GM12878 (cell line): ENCODE results near the gene OSBPL5. TPM values are rescaled to one million over a fixed set of nuclear protein-coding genes. Genes with fewer than 3 reads are reported as not detected.
A peak's percentile ranks its signal among the peaks of the same experiment; 100 is the strongest.

ENCODE experiments used
- ATAC-seq: fragments of 200-7000 bp; cut with Tn5 transposase; 3 replicates; pipeline ENCODE4 v1.9.1; 2020; ENCODE audit warnings: mild to moderate bottlenecking, moderate library complexity
- BruUV-seq: library from RNA; stranded (reverse); fragments of 400-500 nt; replicated peaks from 2 replicates; lab custom pipeline; 2021; lab: Mats Ljungman, UMichigan
- CTCF ChIA-PET: fragments of 300-600 bp; sonication (Branson Sonifier 250); formaldehyde crosslinking; extraction: SDS; loops from one replicate; lab custom pipeline; 2021; ENCODE audit warnings: inconsistent platforms; lab: Yijun Ruan, JAX
- POLR2A ChIA-PET: fragments of 350-600 bp; formaldehyde crosslinking; extraction: SDS; loops from one replicate; lab custom pipeline; 2021; ENCODE audit warnings: inconsistent platforms; lab: Charles Lee
- RAD21 ChIA-PET: fragments of 300-600 bp; sonication (Branson Sonifier 250); formaldehyde crosslinking; loops from one replicate; lab custom pipeline; 2023; ENCODE audit warnings: antibody characterized with exemption; ENCODE audit not compliant: unreplicated experiment; lab: Charles Lee
- SMC1A ChIA-PET: fragments of 300-600 bp; sonication (Branson Sonifier 250); formaldehyde crosslinking; loops from one replicate; lab custom pipeline; 2023; ENCODE audit not compliant: unreplicated experiment, uncharacterized antibody; lab: Charles Lee
- DNase-seq: peaks from one replicate; pipeline ENCODE4 v3.0.0-alpha.2; 2011; ENCODE audit warnings: low read depth, low spot score
- FAIRE-seq: peaks from 3 replicates; lab custom pipeline; 2011; peaks lifted over from hg19 to GRCh38; lab: Jason Lieb, UNC
- H2AFZ ChIP-seq: 2 replicates; pipeline ENCODE4 v1.6.0; 2011; ENCODE audit warnings: low read depth, low read length, control low read depth; ENCODE audit not compliant: control insufficient read depth
- H3K27ac ChIP-seq: 2 replicates; pipeline ENCODE4 v1.5.1; 2011; ENCODE audit warnings: control low read depth; ENCODE audit not compliant: control insufficient read depth, insufficient read depth
- H3K27me3 ChIP-seq, 2 experiments: replicated peaks in 1 of 2; 2 replicates each; pipeline versions ENCODE4 v1.6.0 to v1.6.1; 2011; ENCODE audit warnings: low read length in 1 of 2; ENCODE audit not compliant: control insufficient read depth in 2 of 2, insufficient read depth in 2 of 2
- H3K36me3 ChIP-seq, 2 experiments: 2 replicates each; pipeline ENCODE4 v1.5.1; 2011; ENCODE audit warnings: low read length in 1 of 2; ENCODE audit not compliant: control insufficient read depth in 2 of 2, insufficient read depth in 2 of 2
- H3K4me1 ChIP-seq: 2 replicates; pipeline ENCODE4 v1.6.1; 2011; ENCODE audit warnings: mild to moderate bottlenecking, low read length, moderate library complexity, mixed read lengths; ENCODE audit not compliant: control insufficient read depth, insufficient read depth
- H3K4me2 ChIP-seq: 2 replicates; pipeline ENCODE4 v1.6.0; 2011; ENCODE audit warnings: control low read depth; ENCODE audit not compliant: control insufficient read depth, insufficient read depth
- H3K4me3 ChIP-seq: fragments of 200-600 bp; sonication (generic); 2 replicates; pipeline ENCODE4 v1.5.1; 2016
- H3K79me2 ChIP-seq: 2 replicates; pipeline ENCODE4 v1.6.0; 2011; ENCODE audit warnings: low read length; ENCODE audit not compliant: control insufficient read depth, insufficient read depth
- H3K9ac ChIP-seq: 2 replicates; pipeline ENCODE4 v1.8.0; 2011; ENCODE audit warnings: low read length, control low read depth, mixed read lengths; ENCODE audit not compliant: control insufficient read depth, insufficient read depth
- H3K9me3 ChIP-seq: replicated peaks from 3 replicates; pipeline ENCODE4 v1.5.1; 2011; ENCODE audit warnings: mild to moderate bottlenecking, low read length; ENCODE audit not compliant: control insufficient read depth, insufficient read depth
- H4K20me1 ChIP-seq: 2 replicates; pipeline ENCODE4 v1.6.0; 2011; ENCODE audit not compliant: control insufficient read depth, insufficient read depth
- ASH2L ChIP-seq: fragments of 300-600, 200-600 bp; sonication (generic); IDR thresholded peaks from 2 replicates; pipeline ENCODE4 v1.6.1; 2017; ENCODE audit warnings: low read depth, mild to moderate bottlenecking, borderline replicate concordance
- BMI1 ChIP-seq: fragments of 450-650 bp; IDR thresholded peaks from 2 replicates; pipeline ENCODE4 v1.6.1; 2016; ENCODE audit warnings: mild to moderate bottlenecking, moderate library complexity, borderline replicate concordance
- CEBPB ChIP-seq, 2 experiments: fragments of 150-350 bp in 1 of 2; IDR thresholded peaks; 2 replicates each; pipeline ENCODE4 v1.6.1; 2012 to 2014; ENCODE audit warnings: low read depth in 2 of 2, low read length in 2 of 2, borderline replicate concordance in 1 of 2, inconsistent platforms in 1 of 2
- PAX8 ChIP-seq: fragments of 450-650 bp; IDR thresholded peaks from 2 replicates; pipeline ENCODE4 v1.6.1; 2017; ENCODE audit warnings: mild to moderate bottlenecking, moderate library complexity
- POLR2A ChIP-seq: IDR thresholded peaks from 2 replicates; pipeline ENCODE4 v1.6.1; 2011; ENCODE audit warnings: low read depth, mild to moderate bottlenecking, low read length
- RAD51 ChIP-seq: fragments of 450-650 bp; IDR thresholded peaks from 2 replicates; pipeline ENCODE4 v1.6.1; 2016; ENCODE audit warnings: moderate library complexity, mild to moderate bottlenecking, inconsistent platforms
- RCOR1 ChIP-seq: conservative IDR thresholded peaks from 2 replicates; pipeline ENCODE4 v1.6.1; 2012; ENCODE audit warnings: low read depth, low read length, improper control_type of control experiment
- RELA ChIP-seq: fragments of 450-650 bp; IDR thresholded peaks from 2 replicates; pipeline ENCODE4 v1.8.0; 2014; ENCODE audit warnings: borderline replicate concordance; ENCODE audit not compliant: partially characterized antibody
- SMC3 ChIP-seq: IDR thresholded peaks from 2 replicates; pipeline ENCODE4 v1.6.1; 2011; ENCODE audit warnings: low read length, improper control_type of control experiment, borderline replicate concordance
- STAT3 ChIP-seq: IDR thresholded peaks from 2 replicates; pipeline ENCODE4 v1.6.1; 2011; ENCODE audit warnings: low read depth, low read length, improper control_type of control experiment
- YBX1 ChIP-seq: fragments of 450-650 bp; IDR thresholded peaks from 2 replicates; pipeline ENCODE4 v1.6.1; 2016; ENCODE audit warnings: antibody characterized with exemption
- ZSCAN29 ChIP-seq: fragments of 450-650 bp; IDR thresholded peaks from 2 replicates; pipeline ENCODE4 v1.6.1; 2017; ENCODE audit warnings: mild to moderate bottlenecking, moderate library complexity
- WGBS: methylation state at CpG from one replicate; pipeline ENCODE4 v1.1.6; 2016; ENCODE audit warnings: low lambda C conversion rate; ENCODE audit not compliant: insufficient replicate concordance, insufficient coverage; ENCODE audit errors: missing lambda C conversion rate; 5-methylcytosine and 5-hydroxymethylcytosine counted together
- in situ Hi-C: fragments of 300-500 bp; cut with MboI; formaldehyde crosslinking; loops from 9 replicates; pipeline ENCODE4 v1.14.3; 2018; ENCODE audit warnings: mixed read lengths
- intact Hi-C: fragments of 100-400 bp; cut with micrococcal nuclease; formaldehyde crosslinking; loops from one replicate; pipeline ENCODE4 v1.14.2; 2022; ENCODE audit not compliant: unreplicated experiment
- polyA plus RNA-seq, 11 experiments: library from polyadenylated mRNA; depleted of rRNA in 4 of 11; unstranded in 6 of 11; stranded (reverse) in 5 of 11; fragments of >200 nt; fragmentation: Nextera tagmentation in 4 of 11; fragmentation: Illumina TruSeq in 1 of 11; extraction: Ambion mirVana in 4 of 11; extraction: Trizol in 1 of 11; gene quantifications; 1 replicate in 1 of 11; 2 replicates in 10 of 11; pipeline versions ENCODE4 v1.2.1 to v1.2.3, GENCODE V29; 2011 to 2016; ENCODE audit warnings: inconsistent platforms in 2 of 11, missing spikeins in 2 of 11, low read depth in 1 of 11
- total RNA-seq, 4 experiments: library from RNA; depleted of rRNA in 3 of 4; stranded (reverse); fragments of >200 nt in 3 of 4; fragmentation: Illumina TruSeq in 1 of 4; extraction: Trizol in 1 of 4; gene quantifications; 2 replicates each; pipeline versions ENCODE4 v1.2.1 to v1.2.3, GENCODE V29; 2013 to 2021
- TF ChIP-seq, protein P1 (sequence below): IDR thresholded peaks from 2 replicates; pipeline ENCODE4 v1.6.1; 2012; ENCODE audit warnings: low read depth, low read length, improper control_type of control experiment
- TF ChIP-seq, protein P2 (sequence below): fragments of 450-650 bp; IDR thresholded peaks from 2 replicates; pipeline ENCODE4 v1.6.1; 2017; ENCODE audit warnings: low read depth, mild to moderate bottlenecking, moderate library complexity

The OSBPL5 gene
- total and polyA plus RNA-seq, 10 of the 15 experiments (the other 5 are each of a cell fraction or from before 2014, with no cell fraction given) = not detected

DNA sequence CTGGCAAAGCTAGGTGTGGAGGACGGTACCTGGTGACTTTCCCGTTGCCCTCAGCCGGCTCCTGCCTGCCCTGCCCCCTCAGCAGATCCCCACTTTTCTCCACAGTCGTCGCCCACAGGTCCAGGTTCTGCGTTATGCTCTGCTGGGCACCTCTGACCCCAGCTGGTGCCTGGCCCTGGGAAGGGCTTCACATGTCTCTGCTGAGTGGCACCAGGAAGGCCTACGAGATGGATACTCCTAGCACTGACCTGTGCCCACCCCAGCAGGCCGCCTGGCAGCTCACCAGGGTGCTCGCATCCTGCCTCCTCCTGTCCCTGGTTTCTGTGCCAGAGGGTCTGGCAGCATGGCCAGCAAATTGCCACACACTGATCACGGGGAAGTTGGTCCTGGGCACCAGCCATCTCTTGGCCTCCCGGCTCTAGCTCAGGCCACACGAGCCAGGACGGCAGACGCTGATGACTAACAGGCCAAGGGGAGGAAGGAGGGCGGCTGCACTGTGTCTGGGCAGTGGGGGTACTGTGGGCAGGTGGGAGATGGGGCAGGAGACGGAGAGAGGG, 121.7 kb downstream of the OSBPL5 start:
- no peaks in the 10 kb centered on the region for H3K9me3 ChIP-seq
- BruUV-seq = no TSS peak
- POLR2A ChIA-PET = no interaction called here
- in situ Hi-C loops (loop anchor here (5.0 kb wide), 1 partner anchor 49 kb away; no protein-coding TSS in a partner anchor), intact Hi-C loops (no loop called here)
- H3K4me1 ChIP-seq = no peaks in the 10 kb centered on the region
- SMC1A ChIA-PET = interaction anchor here (1.0 kb wide), 1 partner anchor 21 kb away, joined by 3 read pairs; no protein-coding TSS in a partner anchor
- no peaks in the 10 kb centered on the region for H4K20me1 ChIP-seq
- no peak overlapping the region for H3K4me3 ChIP-seq
- no peak overlapping the region for H3K9ac ChIP-seq
- no peak overlapping the region for H3K27ac ChIP-seq
- no peak overlapping the region for H3K4me2 ChIP-seq
- WGBS = 96% methylated on average over 13 of the region's 16 CpGs
- ATAC-seq = no peak
- CTCF ChIA-PET = interaction anchor here (1.3 kb wide), 1 partner anchor 48 kb away, joined by 3 read pairs; no protein-coding TSS in a partner anchor
- no peak for FAIRE-seq
- RAD21 ChIA-PET = interaction anchor here (1.0 kb wide), 1 partner anchor 48 kb away, joined by 3 read pairs; no protein-coding TSS in a partner anchor
- no peaks in the 10 kb centered on the region for H3K27me3 ChIP-seq
- TF ChIP-seq POLR2A (0 out of 2 replicates have a peak, but pooled peaks have one; percentile 16), STAT3 (no peak)
- peaks cover 18 to 31% of the 10 kb centered on the region in 2 experiments; a peak in 3 of 4 replicates for H3K36me3 ChIP-seq
- no peak overlapping the region for H2AFZ ChIP-seq
- no peak for DNase-seq
- H3K79me2 ChIP-seq = peaks cover 12% of the 10 kb centered on the region

DNA sequence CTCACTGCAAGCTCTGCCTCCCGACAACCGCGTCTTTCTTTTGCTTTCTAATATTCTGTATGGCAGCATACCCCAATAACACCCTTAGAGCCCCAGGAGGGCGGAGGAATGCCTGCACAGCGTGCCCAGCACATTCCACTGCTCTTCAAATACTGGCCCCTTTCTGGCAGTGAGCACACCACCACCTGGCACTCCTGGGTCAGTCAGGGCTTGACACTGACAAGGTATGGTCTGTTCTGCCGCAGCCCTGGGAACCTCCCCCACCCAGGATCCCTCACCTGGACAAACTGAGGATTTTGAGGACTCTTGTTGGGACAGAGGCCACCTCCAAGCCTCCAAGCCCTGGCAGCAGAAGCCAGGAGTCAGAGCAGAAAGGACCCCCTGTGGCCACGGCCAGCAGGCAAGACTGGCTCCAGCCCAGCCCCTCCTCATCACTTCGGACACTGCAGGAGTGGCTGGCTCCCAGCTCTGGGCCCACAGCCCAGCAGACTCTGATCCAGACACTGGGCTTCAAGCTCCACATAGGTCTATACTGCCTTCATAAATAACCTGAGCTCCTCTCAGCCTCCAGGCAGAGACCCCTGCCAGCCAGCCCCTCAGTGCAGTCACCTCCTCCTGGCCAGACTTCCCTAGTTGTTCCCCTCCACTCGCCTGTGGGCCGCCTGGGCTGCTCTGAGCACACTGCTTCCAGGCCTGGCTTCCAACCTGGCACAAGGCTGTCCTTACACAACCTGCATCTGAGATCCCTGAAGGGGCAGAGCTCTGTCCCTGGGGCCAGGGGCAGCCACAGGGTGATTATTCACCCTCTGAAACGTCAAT, 122.4 kb downstream of the OSBPL5 start:
- in situ Hi-C loops = loop anchor here (5.0 kb wide), 1 partner anchor 50 kb away; no protein-coding TSS in a partner anchor
- no peak for DNase-seq
- H3K36me3 ChIP-seq = peaks cover 21 to 36% of the 10 kb centered on the region in 2 experiments; a peak in 3 of 4 replicates
- no peak for ATAC-seq
- no peaks in the 10 kb centered on the region for H4K20me1 ChIP-seq
- peaks cover 2% of the 10 kb centered on the region; the same call in 1 of the 2 replicates for H3K4me1 ChIP-seq
- SMC1A ChIA-PET = interaction anchor here (1.0 kb wide), 1 partner anchor 20 kb away, joined by 3 read pairs; no protein-coding TSS in a partner anchor
- no peak for FAIRE-seq
- intact Hi-C loops = no loop called here
- no peak overlapping the region for H3K4me3 ChIP-seq
- no TSS peak for BruUV-seq
- H2AFZ ChIP-seq = no peak overlapping the region
- CTCF ChIA-PET = interaction anchor here (1.3 kb wide), 1 partner anchor 49 kb away, joined by 3 read pairs; no protein-coding TSS in a partner anchor
- POLR2A ChIA-PET = no interaction called here
- no peak overlapping the region for H3K9ac ChIP-seq
- H3K27me3 ChIP-seq = no peaks in the 10 kb centered on the region
- H3K79me2 ChIP-seq = peaks cover 5% of the 10 kb centered on the region
- RAD21 ChIA-PET = no interaction called here
- H3K4me2 ChIP-seq = no peak overlapping the region
- 82% methylated on average over 11 of the region's 11 CpGs for WGBS
- H3K27ac ChIP-seq = no peak overlapping the region
- H3K9me3 ChIP-seq = no peaks in the 10 kb centered on the region
- TF ChIP-seq PAX8 = no peak
- TF ChIP-seq RCOR1 = no peak
- TF ChIP-seq ASH2L = no peak
- TF ChIP-seq BMI1 = no peak
- no peak for TF ChIP-seq CEBPB (IDR thresholded peaks at IDR 0.05; ENCODE audit: borderline replicate concordance in 1 of 2, low read depth in 2 of 2, low read length in 2 of 2)
- no peak for TF ChIP-seq RAD51
- no peak for TF ChIP-seq YBX1
- TF ChIP-seq, protein P1, sequence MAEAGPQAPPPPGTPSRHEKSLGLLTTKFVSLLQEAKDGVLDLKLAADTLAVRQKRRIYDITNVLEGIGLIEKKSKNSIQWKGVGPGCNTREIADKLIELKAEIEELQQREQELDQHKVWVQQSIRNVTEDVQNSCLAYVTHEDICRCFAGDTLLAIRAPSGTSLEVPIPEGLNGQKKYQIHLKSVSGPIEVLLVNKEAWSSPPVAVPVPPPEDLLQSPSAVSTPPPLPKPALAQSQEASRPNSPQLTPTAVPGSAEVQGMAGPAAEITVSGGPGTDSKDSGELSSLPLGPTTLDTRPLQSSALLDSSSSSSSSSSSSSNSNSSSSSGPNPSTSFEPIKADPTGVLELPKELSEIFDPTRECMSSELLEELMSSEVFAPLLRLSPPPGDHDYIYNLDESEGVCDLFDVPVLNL = no peak
- TF ChIP-seq RELA = no peak
- TF ChIP-seq, protein P2, sequence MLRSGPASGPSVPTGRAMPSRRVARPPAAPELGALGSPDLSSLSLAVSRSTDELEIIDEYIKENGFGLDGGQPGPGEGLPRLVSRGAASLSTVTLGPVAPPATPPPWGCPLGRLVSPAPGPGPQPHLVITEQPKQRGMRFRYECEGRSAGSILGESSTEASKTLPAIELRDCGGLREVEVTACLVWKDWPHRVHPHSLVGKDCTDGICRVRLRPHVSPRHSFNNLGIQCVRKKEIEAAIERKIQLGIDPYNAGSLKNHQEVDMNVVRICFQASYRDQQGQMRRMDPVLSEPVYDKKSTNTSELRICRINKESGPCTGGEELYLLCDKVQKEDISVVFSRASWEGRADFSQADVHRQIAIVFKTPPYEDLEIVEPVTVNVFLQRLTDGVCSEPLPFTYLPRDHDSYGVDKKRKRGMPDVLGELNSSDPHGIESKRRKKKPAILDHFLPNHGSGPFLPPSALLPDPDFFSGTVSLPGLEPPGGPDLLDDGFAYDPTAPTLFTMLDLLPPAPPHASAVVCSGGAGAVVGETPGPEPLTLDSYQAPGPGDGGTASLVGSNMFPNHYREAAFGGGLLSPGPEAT = no peak
- TF ChIP-seq ZSCAN29 = no peak
- no peak for TF ChIP-seq SMC3
